Measurements from ENCODE around the gene CNN2.
A peak's percentile ranks its signal among the peaks of the same experiment; 100 is the strongest.

The CNN2 gene

DNA sequence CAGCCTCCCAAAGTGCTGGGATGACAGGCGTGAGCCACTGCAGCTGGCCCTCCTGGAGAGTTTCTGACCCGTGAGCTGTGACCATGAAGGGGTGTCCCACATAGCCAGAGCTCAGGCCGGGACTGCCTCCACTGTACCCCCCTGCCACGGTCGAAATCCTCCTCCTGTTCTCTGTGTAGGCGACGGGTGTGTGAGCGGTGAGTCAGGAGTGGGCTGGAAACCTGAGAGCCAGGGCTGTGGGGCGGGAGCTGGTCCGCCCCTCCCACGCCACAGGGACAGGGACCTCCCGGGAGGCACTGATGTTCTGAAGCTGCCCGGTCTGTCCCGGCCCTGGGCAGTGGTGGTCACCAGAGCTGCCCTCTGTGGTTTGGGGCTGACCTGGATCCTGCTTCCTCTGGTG is 38.3 kb upstream of the CNN2 start:
- Histone ChIP-seq H3K9ac (peak overlapping the region in 5 of 11 experiments; percentile 4 to 45 (median 9); a peak in 5 of 22 replicates), H3K27me3 (no peaks in the 10 kb centered on the region), H3K4me1 (peaks cover 24 to 49% (median 38%) of the 10 kb centered on the region in 10 experiments), H3K27ac (no peak overlapping the region), H3K4me2 (peak overlapping the region in 4 of 11 experiments; percentile 12 to 59 (median 27); a peak in 4 of 22 replicates), H3K9me3 (replicated peaks in 1 of 11) (0 out of 22 replicates have a peak, but pooled peaks cover 0 to 5% (median 0%) of the 10 kb centered on the region in 11 experiments), H4K20me1 (peaks cover 0 to 75% (median 42%) of the 10 kb centered on the region in 11 experiments; a peak in 19 of 22 replicates), H3K4me3 (no peak overlapping the region), H3K36me3 (peaks cover 38 to 68% (median 63%) of the 10 kb centered on the region in 11 experiments)
- no peak for TF ChIP-seq Cebpa-rat (IDR thresholded peaks at IDR 0.05)

DNA sequence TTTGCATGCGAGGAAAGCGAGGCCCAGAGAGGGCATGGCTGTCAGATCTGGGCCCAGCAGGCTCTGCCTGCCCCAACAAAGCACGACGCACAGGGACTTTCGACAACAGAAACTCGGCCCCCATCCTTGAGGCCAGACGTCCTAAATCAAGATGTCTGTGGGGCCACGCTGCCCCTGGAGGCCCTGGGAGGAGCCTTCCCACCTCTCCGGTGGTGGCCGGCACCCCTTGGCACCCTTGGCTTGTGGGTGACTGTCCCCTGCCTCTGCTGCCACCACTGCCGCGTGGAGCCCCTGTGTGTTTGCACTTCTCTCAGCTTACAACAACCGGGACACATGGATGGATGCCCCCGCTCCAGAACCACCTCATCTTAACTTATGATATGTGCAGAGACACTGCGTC is 37.9 kb upstream of the CNN2 start:
- TF ChIP-seq Cebpa-rat (IDR thresholded peaks at IDR 0.05): no peak
- Histone ChIP-seq H3K36me3 (peaks cover 41 to 73% (median 67%) of the 10 kb centered on the region in 11 experiments), H3K4me3 (no peak overlapping the region), H3K9ac (peak overlapping the region in 4 of 11 experiments; percentile 8 to 45 (median 22); a peak in 5 of 22 replicates), H3K27me3 (no peaks in the 10 kb centered on the region), H4K20me1 (peaks cover 0 to 79% (median 47%) of the 10 kb centered on the region in 11 experiments; a peak in 19 of 22 replicates), H3K27ac (no peak overlapping the region), H3K4me1 (peaks cover 19 to 45% (median 34%) of the 10 kb centered on the region in 10 experiments), H3K9me3 (replicated peaks in 1 of 11) (0 out of 22 replicates have a peak, but pooled peaks cover 0 to 5% (median 0%) of the 10 kb centered on the region in 11 experiments), H3K4me2 (peak overlapping the region in 8 of 11 experiments; percentile 4 to 59 (median 26); a peak in 7 of 22 replicates)

DNA sequence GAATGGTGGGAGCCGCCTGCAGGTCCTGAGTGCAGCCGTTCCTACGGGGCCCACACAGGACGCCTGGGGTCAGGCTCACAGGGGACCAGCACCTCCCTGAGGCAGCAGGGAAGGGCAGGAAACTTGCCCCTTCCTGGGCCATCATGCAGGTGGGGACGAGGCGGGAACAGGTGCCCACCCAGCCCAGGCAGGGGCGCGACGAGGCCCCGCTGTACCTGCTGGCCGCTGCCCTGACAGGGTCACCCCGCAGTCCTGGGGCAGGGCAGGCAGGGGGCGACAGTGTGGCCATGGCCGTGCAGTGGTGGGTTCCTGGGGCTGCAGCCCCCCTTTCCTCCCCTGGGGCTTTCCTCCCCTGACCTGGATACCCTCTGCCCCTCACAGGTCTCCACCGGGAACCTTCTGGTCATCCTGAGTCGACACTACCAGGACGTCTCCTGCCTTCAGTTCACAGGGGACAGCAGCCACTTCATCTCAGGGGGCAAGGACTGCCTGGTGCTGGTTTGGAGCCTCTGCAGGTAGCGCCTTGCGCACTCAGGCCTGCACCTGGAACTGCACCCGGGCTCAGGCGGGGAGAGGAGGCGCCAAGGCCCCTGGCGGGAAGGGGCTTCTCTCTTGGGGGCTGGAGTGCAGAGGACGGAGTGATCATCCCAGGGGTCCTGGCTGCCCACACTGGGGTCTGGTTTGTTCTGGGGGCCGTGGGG is 36.9 kb upstream of the CNN2 start:
- TF ChIP-seq Cebpa-rat (IDR thresholded peaks at IDR 0.05): no peak
- H3K36me3 ChIP-seq: peaks cover 46 to 83% (median 77%) of the 10 kb centered on the region in 11 experiments

DNA sequence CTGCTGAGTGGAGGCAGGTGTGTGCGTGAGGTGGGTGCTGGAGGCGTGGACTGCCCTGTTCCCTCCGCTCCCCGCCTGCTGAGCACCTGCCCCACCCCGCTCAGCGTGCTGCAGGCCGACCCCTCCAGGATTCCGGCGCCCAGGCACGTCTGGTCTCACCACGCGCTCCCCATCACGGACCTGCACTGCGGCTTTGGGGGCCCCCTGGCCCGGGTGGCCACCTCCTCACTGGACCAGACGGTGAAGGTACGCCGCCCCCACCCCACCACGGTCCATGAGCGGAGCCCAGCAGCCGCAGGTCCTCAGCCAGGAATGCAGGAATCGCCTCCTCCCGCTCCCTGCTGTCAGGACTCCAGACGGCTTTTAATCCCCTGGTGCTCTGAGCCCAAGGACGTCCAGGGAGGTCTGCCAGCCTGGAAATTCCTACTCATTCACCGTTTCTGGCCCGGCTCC is 36.3 kb upstream of the CNN2 start:
- Histone ChIP-seq H4K20me1 (peaks cover 0 to 92% (median 60%) of the 10 kb centered on the region in 11 experiments; a peak in 21 of 22 replicates), H3K4me1 (peaks cover 9 to 48% (median 31%) of the 10 kb centered on the region in 10 experiments), H3K4me2 (no peak overlapping the region), H3K27me3 (peaks cover 5 to 12% (median 9%) of the 10 kb centered on the region in 11 experiments; a peak in 21 of 22 replicates), H3K4me3 (no peak overlapping the region), H3K27ac (no peak overlapping the region), H3K36me3 (peaks cover 47 to 88% (median 81%) of the 10 kb centered on the region in 11 experiments), H3K9me3 (replicated peaks in 1 of 11) (0 out of 22 replicates have a peak, but pooled peaks cover 0 to 5% (median 0%) of the 10 kb centered on the region in 11 experiments), H3K9ac (0 out of 22 replicates have a peak overlapping the region, but pooled peaks of 1 of the 11 experiments have one; percentile 4)
- TF ChIP-seq Cebpa-rat (IDR thresholded peaks at IDR 0.05): no peak

More for the DNA sequence above, 36.9 kb upstream of the CNN2 start:
- Histone ChIP-seq H3K4me2 (peak overlapping the region; percentile 22 to 59 (median 35); a peak in 16 of 22 replicates), H3K4me3 (no peak overlapping the region), H4K20me1 (peaks cover 0 to 89% (median 56%) of the 10 kb centered on the region in 11 experiments; a peak in 19 of 22 replicates), H3K9me3 (replicated peaks in 1 of 11) (0 out of 22 replicates have a peak, but pooled peaks cover 0 to 5% (median 0%) of the 10 kb centered on the region in 11 experiments), H3K27me3 (peaks cover 0 to 6% (median 2%) of the 10 kb centered on the region in 11 experiments; a peak in 14 of 22 replicates), H3K9ac (peak overlapping the region in 1 of 11 experiments; percentile 4; a peak in 1 of 22 replicates), H3K4me1 (peaks cover 14 to 47% (median 31%) of the 10 kb centered on the region in 10 experiments), H3K27ac (no peak overlapping the region)

DNA sequence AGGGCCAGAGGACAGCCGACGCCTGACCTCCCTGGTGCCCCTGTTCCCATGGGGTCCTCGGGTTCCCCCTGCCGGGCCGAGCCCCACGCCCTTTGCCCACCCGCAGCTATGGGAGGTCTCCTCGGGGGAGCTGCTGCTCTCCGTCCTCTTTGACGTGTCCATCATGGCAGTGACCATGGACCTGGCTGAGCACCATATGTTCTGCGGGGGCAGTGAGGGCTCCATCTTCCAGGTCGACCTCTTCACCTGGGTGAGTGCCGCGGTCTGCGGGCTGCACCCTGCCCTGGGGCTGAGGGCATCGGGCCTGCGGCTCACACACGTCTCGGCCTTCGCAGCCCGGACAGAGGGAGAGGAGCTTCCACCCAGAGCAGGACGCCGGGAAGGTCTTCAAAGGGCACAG is 35.7 kb upstream of the CNN2 start:
- peaks cover 5 to 46% (median 30%) of the 10 kb centered on the region in 10 experiments; a peak in 18 of 20 replicates for H3K4me1 ChIP-seq
- H3K9me3 ChIP-seq (replicated peaks in 1 of 11): 0 out of 22 replicates have a peak, but pooled peaks cover 0 to 5% (median 0%) of the 10 kb centered on the region in 11 experiments
- H3K9ac ChIP-seq: no peak overlapping the region
- H4K20me1 ChIP-seq: peaks cover 0 to 92% (median 63%) of the 10 kb centered on the region in 11 experiments; a peak in 21 of 22 replicates
- H3K27ac ChIP-seq: no peak overlapping the region
- no peak overlapping the region for H3K4me2 ChIP-seq
- no peak overlapping the region for H3K4me3 ChIP-seq
- TF ChIP-seq Cebpa-rat (IDR thresholded peaks at IDR 0.05): no peak
- peaks cover 47 to 90% (median 78%) of the 10 kb centered on the region in 11 experiments for H3K36me3 ChIP-seq
- peaks cover 11 to 18% (median 15%) of the 10 kb centered on the region in 11 experiments for H3K27me3 ChIP-seq

DNA sequence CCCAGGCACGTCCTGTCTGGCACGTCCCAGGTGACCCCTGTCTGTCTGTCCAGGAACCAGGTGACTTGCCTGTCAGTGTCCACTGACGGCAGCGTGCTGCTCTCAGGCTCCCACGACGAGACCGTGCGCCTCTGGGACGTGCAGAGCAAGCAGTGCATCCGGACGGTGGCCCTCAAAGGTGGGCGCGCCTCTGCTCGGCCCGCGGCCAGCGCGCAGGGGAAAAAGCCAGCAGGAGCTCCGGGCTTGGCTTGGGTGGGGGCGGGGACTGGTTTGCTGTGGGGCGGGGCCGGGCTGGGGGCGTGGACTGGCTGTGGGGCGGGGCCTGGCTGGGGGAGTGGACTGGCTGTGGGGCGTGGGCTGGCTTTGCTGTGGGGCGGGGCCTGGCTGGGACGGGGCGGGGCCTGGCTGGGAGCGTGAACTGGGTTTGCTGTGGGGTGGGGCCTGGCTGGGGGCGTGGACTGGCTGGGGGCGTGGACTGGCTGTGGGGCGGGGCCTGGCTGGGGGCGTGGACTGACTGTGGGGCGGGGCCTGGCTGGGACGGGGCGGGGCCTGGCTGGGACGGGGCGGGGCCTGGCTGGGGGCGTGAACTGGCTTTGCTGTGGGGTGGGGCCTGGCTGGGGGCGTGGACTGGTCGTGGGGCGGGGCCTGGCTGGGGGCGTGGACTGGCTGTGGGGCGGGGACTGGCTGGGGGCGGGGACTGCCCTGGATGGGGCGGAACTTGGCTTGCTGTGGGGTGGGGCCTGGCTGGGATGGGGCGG is 35.1 kb upstream of the CNN2 start:
- no peak for TF ChIP-seq Cebpa-rat (IDR thresholded peaks at IDR 0.05)
- no peak overlapping the region for H3K27ac ChIP-seq
- peaks cover 17 to 24% (median 21%) of the 10 kb centered on the region in 11 experiments for H3K27me3 ChIP-seq
- peaks cover 0 to 92% (median 67%) of the 10 kb centered on the region in 11 experiments; a peak in 21 of 22 replicates for H4K20me1 ChIP-seq
- no peak overlapping the region for H3K4me2 ChIP-seq
- 0 out of 22 replicates have a peak, but pooled peaks cover 0 to 5% (median 0%) of the 10 kb centered on the region in 11 experiments for H3K9me3 ChIP-seq (replicated peaks in 1 of 11)
- no peak overlapping the region for H3K4me3 ChIP-seq
- H3K9ac ChIP-seq: no peak overlapping the region
- peaks cover 10 to 49% (median 36%) of the 10 kb centered on the region in 10 experiments for H3K4me1 ChIP-seq
- peaks cover 45 to 84% (median 72%) of the 10 kb centered on the region in 11 experiments for H3K36me3 ChIP-seq

DNA sequence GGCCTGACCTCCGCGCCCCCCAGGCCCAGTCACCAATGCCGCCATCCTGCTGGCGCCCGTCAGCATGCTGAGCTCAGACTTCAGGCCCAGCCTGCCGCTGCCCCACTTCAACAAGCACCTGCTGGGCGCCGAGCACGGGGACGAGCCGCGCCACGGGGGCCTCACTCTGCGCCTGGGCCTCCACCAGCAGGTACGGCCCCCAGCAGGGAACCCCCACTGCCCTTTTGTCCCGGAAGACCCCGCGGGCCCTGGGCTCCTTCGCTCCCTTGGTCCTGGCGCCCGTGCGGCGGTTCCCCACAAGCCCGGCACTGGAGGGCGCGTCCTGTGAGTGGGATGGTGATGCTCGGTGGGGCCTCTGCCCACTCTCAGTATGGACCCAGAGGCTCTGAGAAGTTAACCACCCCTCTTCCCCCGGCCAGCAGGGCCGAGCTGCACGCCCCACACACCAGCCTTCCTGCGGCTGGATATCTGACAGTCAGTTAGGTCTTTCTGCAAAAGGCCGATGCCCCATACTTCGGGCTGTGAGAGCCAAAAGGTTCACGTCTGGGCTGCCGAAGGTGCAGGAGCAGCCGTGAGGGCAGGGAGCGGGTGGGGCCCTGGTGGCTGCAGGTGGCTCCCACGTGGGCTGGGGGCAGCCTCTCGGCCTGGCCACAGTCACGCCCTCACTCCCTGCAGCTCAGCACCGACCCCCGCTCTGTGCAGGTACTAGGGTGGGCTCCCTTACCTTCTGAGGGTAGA is 34.3 kb upstream of the CNN2 start:
- Histone ChIP-seq H4K20me1 (peaks cover 0 to 91% (median 70%) of the 10 kb centered on the region in 11 experiments; a peak in 21 of 22 replicates), H3K9ac (no peak overlapping the region), H3K36me3 (peaks cover 37 to 76% (median 64%) of the 10 kb centered on the region in 11 experiments), H3K9me3 (replicated peaks in 1 of 11) (0 out of 22 replicates have a peak, but pooled peaks cover 0 to 5% (median 0%) of the 10 kb centered on the region in 11 experiments), H3K4me2 (no peak overlapping the region), H3K4me3 (no peak overlapping the region), H3K4me1 (peaks cover 13 to 51% (median 39%) of the 10 kb centered on the region in 10 experiments), H3K27me3 (peaks cover 25 to 31% (median 28%) of the 10 kb centered on the region in 11 experiments), H3K27ac (no peak overlapping the region)
- no peak for TF ChIP-seq Cebpa-rat (IDR thresholded peaks at IDR 0.05)

Measured in BLaER1 treated with 17β-estradiol and CSF1 and Interleukin-3, amounts not matched to agents 10 nM and 100 nM (cell line).